NCI-H2107 treated with DMSO at 0.1 percent for 48 hours (cell line): Measurements from ENCODE around the gene TP53BP2.

Experiments
- DNase-seq: peaks from one replicate; lab custom pipeline; 2025; ENCODE audit not compliant: unreplicated experiment; lab: John Stamatoyannopoulos, UW

TP53BP2 gene

DNA sequence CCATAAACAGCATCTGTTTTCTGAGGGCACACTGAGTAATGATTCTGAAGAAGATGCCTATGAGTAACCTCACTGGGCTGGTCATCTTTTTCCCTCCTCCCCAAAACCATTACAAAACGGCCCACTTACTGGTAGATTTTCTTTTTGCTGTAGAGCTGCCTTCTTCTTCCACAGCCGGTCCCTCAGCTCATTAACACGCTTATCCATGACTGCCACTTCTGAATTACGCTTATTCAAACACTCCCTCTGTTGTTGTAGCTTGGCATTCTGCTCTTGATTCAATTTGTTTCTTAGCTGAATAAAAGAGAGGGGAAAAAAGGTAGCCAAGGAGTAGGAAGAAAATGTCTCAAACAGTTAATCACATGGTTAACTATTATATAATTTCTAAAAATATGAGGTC lies 43.1 kb downstream of the TP53BP2 start:
- DNase-seq: no peak

DNA sequence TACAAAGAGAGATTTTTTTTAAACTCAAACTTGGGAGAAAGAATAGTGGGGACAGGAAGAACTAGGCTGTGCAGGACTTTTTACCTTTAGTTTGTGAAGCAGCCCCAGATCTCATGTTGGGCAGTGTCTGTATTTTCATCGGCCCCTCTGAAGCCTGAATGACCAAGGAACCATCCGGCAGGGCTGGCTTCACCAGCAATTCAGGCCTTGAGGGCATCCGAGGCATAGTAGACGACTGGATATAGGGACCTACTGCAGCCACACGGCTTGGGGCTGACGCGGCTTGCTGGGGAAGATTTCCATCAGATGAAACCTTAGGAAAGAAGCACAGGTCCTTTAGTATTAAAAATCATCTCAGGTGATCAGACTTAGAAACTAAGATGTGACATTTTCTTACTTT lies 43.7 kb downstream of the TP53BP2 start:
- no peak for DNase-seq

DNA sequence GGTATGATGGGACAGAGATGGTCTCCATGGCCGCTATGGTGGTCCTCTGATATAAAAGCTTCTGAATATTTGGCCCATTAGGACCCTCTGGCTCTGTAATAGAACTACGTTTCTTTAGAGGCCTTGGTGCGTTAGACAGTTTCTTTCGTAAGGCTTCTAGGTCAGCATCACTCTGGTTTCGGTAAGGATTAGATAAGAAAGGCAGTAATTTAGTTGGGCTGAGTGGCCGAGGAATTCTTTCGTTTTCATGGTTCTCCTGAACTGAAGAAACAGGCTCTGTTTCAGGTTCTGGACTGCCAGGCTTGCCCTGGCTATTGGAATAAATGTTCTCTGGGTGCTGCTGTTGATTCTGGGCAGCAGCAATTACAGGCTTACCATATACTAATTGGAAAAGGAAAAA lies 49.5 kb downstream of the TP53BP2 start:
- DNase-seq: no peak

DNA sequence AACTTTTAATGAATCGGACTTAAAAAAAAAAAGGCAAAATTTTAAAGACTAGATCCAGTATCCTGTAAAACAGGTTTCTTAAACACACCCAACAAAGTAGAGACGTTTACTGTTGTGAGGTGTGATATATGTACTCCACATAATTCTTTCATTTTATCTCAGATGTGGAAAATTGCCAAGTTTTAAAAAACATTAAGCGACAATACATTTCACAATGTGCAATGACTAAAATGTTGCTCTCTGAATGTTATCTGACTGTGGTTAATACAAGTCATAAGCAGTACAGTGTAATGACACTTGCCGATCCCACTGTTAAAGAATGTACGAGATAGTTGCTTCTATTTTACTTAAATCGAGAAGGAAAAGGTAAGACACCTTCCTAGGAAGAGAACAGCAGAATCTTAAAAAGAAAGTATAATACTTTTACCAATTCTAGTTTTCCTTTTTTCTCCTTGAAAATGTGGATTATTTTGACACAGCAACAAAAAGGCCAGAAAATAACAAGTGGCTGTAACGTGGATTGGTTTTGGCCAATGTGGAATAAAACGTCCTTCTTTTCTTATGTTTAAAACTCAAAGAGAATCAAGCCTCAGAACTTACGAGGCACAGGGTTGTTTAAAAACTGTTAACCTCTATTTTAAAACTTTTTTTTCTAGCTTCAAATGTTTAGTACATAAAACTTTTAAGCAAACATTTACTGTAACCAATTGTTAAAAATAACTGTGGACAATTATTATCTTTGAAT lies 51.4 kb downstream of the TP53BP2 start:
- DNase-seq: no peak

DNA sequence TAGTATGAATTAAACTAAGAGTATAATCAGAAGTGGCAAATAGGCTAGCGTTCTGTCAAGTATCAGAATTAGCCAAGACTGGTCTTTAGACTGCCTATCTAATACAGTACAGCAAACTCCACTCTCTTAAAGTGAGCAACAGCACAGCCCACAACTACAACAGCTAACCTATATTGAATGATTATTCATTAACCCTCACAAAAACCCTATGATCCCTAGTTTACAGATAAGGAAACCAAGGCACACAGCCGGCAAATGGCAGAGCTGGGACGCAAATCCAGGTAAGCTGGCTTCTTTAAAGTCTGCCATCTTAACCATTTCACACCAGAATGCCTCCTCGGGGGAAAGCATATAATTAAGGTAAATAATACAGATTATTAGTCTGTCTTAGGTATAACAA lies 52.0 kb downstream of the TP53BP2 start:
- DNase-seq: no peak

DNA sequence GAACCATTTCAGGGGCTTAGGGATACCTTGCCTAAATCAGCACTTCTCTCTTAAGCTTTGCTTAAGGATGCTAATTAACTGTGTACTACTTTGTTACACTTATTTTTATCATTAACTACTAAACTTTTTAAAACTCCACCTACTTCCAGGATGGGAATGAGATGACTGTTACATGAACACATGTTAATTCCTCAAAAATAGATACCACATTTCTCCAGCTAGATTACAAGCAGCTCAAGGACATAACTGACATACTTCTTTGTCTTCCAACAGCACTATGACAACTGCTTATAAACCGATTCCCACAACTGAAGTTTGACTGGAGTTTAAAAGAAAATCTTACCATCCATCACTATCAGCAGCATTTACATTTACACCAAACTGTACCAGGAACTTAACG lies 53.7 kb downstream of the TP53BP2 start:
- DNase-seq: no peak

DNA sequence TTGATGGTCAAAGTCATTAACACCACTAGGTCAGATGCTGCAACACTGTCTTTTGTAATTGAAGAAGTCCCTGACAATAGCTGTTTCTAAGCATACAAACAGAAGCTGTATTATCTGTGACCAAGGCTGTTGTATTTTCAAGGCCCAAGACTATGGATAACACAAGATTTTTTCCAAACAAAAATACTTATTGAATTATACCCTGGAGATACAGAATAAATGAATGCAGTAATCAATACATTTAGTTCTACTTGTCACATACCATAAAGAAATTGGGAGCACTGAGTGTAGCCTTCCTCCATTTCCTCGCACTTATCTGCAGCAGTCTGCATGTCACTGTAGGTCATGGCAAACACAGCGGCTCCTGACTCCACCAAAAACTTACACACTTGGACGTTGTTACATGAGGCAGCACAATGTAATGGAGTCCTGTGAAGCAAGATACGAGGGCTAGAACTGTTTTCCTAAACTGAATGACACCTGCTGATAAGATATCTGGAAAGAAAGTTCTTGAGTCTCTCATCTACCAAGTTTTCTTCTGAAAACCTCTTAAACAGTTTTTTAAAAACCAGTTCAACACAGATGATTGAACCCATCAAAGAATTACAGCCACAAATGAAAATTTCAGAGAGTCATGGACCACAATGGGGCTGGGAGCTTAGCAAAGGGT lies 56.9 kb downstream of the TP53BP2 start:
- no peak for DNase-seq

DNA sequence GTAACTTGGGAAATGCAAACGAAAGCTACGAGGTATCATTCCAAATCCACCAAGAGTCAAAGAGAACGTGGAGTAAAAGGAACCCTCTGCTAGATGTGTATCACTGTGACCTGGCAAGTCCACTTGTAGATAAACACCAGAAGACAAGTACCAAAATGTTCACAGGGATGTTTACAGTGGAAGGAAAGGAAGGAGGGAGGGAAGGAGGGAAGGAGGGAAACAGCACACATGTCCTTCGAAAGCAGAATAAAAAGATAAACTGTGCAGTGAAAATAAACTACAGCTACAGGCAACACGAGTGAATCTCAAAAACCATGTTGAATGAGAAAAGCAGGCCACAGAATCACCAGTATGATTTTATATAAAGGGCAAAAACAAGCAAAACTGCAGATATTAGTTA lies 59.9 kb downstream of the TP53BP2 start:
- no peak for DNase-seq

DNA sequence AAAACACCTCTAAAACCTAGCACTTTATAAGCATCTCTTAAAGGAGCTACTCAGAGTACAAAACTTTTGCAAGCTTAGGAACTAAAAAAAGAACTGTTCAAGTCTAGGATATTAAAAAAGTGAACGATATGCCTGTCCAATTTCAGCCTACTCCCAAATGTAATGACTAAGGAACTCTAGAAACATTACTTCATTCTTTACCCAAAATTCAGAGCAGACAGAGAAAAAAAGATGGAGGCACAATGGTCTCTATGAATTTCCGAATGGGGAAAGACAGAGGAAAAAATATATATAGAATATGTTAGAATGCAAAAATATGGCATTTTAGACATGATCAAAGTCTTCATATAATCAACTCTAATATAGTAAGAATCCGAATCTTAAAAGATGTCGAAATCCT lies 61.2 kb downstream of the TP53BP2 start:
- DNase-seq: no peak

DNA sequence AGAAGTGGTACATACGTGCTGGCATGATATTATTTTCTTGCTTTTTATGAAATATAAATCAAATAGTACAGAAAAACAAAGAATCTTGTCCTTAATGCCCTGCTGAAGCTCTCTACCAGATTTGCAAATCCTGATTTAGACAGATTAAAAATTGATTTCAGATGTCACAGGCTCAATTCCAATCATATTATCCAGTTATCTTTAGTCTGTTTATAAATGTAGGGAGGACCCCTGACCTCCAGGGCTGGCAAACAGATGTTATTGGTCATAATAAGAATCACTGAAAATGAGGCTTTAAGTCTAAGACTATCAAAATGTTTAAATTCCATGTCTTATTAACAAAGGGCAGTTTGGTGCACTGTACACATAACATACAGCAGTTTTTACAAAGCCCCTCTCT lies 62.1 kb downstream of the TP53BP2 start:
- DNase-seq: no peak

DNA sequence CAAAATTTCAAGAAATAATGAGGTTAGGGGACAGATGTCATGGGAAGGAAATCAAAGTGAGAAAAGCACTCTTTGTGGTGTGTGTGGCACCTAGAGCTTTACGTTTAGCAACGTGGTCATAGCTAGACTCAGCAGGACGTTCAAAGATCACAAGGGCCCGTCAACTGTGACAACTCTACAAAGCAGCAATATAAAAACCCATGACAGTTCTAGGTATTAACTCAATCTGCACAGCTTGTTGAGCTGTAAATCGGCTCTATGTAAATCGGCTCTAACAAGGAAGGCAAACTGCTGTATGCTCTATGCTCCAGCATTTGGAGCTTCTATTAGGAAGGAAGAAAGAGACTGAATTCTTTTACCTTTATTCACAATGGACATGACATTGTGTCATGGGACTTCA lies 64.8 kb downstream of the TP53BP2 start:
- no peak for DNase-seq

DNA sequence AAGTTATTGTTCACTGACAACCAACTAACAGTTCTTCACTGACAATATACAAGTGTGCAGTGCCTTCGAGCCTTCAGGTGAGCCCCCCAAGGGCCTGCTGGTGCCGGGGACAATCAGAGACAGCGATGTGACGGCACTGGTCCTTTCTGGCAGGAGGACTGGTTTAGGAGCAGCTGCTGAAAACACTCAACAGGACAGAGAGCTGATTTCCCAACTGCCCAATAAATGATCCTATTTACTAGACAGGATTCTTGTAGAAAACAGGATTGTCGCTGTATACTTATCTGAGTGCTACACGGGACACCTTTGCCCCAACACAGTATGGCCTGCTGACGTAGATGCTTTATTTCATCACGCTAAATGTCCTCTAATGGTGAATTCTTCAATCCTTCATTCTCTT lies 65.4 kb downstream of the TP53BP2 start:
- no peak for DNase-seq

DNA sequence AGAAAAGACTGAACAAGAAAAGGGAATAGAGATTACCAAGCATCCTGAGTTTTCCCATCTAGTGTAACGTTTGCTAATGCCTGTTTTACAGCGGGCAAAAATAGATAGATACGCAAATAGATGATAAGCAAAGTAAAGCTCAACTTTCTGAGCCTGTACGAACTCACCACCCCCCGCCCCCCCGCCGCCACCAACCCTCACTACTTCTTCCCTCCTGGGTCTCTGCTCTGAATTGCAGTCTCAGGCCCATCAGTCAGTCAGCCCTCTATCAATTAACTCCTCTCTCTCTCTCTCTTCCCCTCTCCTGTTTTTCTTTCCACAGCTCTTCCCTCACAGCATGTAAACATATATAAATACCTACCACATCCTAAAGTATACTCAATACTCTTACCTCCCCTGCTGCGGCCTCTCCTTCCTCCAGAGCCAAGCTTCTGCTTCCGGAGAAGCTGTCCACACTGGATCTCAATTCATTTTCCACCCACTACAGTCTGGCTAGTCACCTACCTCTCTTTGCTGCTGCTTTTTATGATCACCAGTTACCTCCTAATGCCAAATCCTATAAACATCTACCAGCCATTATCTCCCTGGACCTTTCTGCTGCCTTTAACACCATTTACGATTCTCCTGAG lies 68.8 kb downstream of the TP53BP2 start:
- no peak for DNase-seq

DNA sequence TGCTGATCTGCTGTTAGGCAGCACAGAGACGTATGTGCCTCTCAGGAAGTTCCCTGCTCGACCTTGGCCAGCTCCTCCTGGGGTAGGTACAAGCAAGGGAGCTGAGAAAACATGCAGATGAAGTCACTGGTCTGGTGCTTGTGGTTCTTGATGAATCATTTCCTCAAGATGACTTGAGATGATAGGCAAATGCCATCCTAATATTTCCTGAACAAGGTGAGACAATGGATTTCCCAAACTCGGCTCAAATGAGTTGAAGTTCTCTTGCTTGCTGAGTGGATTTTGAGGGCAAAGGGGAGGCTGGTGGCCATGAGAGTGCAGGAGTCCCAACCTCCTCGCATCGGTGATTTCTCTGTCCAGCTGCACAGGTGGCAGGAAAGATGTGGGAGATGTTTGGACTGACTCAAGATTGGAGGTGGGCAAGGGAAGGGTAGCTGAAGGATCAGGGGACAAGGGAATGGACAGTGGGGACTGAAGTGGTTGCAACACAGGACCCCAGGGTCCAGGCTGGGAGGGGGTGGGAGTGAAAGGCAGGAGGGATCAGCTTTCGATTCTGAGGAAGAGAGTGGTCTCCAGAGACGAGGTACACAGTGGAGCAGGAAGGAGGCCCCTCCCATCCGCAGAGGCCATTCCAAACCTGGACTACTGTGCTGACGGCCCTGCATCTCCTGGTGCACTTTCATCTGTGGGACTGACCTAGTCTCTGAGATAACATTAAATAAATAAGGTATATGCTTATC lies 69.5 kb downstream of the TP53BP2 start:
- DNase-seq: no peak

DNA sequence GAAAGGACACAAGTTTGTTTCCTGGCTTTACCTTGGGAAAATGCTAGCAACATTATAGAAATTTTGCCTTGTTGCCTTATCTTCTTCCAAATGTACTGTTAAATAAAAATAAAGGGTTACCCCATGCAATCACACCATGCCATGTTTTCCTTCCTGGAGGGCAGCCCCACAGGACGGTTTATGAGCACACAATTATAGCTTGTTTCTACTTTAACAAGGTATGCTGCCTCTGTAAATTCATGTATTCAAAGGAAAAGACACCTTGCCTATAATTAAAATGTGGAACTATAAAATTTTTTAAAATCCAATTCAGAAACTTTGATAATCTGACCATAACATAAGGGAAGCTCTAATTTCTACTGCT lies 70.1 kb downstream of the TP53BP2 start:
- no peak for DNase-seq

DNA sequence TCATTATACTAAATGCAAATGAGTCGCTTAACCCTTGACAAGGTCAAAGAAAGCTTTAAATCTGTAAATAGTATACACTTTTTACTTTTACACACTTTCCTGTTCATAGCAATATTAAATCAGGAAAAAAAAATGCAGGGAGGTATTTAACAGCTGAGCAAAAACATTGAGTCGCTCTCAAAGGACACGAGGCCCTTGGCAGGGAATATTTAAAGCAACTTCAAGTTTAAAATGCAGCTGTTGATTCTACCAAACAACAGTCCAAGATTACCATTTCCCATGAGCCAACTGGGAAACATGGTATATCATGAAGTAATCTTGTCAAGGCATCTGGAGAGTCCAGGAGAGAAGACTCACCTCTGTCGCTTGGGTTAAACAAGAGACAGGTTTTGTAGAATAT lies 70.7 kb downstream of the TP53BP2 start:
- DNase-seq: no peak

DNA sequence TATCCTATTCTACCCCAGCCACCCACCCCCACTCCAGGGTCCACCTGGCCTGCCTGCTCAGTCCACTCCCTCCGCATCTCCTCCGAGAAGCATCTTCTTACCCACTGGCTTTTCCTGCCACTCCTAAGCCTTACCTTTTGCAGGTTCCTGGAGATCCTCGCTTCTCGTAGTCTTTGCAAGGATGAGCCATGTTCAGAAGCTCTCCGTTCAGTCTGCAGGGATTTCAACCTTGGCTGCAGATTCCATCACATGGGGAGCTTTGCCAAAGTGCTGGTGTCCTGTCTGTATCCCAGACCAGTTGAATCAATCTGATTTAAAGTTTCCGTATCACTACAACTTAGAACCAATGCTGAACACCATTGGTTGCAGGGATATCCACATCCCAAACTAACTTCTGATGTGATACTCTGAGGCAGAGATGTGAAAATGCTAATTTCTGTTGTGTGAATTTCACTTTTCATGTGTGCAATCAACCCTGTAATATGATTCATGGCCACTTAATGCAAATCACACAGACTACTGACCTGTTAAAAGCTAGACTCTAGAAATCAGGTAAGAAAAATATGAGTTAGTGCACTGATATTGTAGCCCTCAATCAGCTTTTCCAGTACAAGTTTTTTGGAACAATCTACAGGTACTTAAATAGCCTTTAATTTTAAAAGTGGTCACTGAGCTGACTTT lies 71.5 kb downstream of the TP53BP2 start:
- DNase-seq: no peak

DNA sequence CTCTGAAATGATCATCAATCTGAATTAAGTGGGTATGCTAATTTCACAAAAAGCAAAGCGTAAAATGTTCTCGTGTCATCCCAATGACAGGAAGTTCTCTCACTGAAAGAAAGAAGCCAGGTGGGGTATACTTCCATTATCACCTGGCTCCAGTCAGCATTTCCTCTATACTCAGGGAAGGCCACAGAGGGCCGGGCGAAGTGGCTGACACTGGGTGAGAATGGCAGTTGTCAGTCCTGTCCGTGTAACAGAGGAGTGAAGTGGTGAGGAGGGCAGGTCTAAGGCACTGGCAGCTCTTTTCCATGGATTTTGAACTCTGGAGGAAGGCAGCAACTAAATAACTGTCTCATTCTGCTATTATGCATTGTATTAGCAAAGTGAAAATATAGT lies 73.0 kb downstream of the TP53BP2 start:
- DNase-seq: no peak

DNA sequence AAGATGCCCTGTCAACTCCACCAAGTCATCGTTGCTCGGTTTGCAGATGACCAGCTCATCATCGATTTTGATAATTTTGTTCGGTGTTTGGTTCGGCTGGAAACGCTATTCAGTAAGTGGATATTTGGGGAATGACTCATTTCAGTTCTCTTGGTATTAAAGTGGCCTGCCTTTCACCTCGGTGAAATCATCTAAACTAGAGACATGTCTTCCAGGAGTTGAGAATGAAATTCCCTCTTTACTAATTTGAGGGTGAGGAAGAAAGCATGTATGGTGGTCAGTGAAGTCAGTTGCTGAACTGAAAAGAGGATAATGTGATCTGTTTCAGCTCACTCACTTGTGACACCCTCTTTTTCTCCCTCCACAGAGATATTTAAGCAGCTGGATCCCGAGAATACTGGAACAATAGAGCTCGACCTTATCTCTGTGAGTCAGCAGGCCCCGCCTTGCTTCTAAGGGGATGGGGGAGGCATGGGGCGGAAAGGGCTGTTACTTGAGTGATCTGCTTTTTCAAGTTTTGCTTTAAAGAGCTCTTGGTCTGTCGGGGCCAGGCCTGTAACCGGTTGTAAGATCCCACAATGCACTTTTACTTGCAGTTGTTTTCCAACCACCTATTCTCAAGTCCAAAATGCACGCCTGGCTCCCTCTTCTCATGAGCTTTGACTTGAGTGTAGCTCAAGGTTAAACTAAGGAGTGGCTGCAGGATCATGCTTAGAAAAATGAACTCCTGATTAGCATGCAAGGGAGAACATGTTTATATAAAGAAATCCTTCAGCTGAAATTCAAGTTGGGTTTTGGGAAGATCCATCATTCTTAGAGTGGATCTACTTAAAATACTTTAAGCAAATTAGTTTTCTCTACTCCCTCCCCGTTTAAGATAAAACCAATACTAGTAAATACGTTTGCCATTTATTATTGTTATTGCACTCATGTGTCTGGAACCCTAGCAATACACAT lies 73.7 kb downstream of the TP53BP2 start:
- no peak for DNase-seq

DNA sequence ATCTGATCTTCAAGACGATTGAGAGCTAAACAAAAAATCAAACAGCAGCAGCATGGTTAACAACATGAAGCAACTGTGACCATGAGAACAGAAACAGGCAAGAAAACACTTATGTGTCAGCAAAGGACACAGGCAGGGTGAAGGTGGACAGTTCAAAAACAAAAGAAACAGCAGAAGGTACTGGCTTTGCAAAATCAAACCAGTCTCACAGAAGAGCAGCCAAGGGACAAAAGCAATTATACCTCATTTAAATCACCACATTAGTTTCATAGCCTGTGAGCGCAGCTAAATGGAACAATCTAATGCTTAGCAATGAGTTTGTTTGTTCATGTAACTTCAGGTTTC lies 74.3 kb downstream of the TP53BP2 start:
- no peak for DNase-seq
